Lower leg skin (tissue), 3 donors: Measurements from ENCODE around the gene MX2.

ENCODE experiments used
- POLR2A ChIP-seq, 2 donors: fragments of 450-650 bp; IDR thresholded peaks; one replicate each; pipeline ENCODE4 v1.6.1; 2016 to 2017; ENCODE audit warnings: antibody characterized with exemption in 2 of 2, mild to moderate bottlenecking in 1 of 2, moderate library complexity in 1 of 2
- TF ChIP-seq, protein P1 (sequence below), 3 donors: fragments of 450-650 bp; IDR thresholded peaks; one replicate each; pipeline ENCODE4 v1.5.1; 2016; ENCODE audit warnings: antibody characterized with exemption in 3 of 3, mild to moderate bottlenecking in 3 of 3, moderate library complexity in 2 of 3

- TF ChIP-seq, protein P1, sequence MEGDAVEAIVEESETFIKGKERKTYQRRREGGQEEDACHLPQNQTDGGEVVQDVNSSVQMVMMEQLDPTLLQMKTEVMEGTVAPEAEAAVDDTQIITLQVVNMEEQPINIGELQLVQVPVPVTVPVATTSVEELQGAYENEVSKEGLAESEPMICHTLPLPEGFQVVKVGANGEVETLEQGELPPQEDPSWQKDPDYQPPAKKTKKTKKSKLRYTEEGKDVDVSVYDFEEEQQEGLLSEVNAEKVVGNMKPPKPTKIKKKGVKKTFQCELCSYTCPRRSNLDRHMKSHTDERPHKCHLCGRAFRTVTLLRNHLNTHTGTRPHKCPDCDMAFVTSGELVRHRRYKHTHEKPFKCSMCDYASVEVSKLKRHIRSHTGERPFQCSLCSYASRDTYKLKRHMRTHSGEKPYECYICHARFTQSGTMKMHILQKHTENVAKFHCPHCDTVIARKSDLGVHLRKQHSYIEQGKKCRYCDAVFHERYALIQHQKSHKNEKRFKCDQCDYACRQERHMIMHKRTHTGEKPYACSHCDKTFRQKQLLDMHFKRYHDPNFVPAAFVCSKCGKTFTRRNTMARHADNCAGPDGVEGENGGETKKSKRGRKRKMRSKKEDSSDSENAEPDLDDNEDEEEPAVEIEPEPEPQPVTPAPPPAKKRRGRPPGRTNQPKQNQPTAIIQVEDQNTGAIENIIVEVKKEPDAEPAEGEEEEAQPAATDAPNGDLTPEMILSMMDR (IDR thresholded peaks at IDR 0.05), result no peak
- TF ChIP-seq POLR2A (IDR thresholded peaks at IDR 0.05), result no peak
Measured at GRCh38 chr21:41390043-41390639, 28.3 kb downstream of the MX2 start.
